Measurements from ENCODE around the gene CHID1.

The CHID1 gene

GRCh38 chr11:871472-871871 lies 39.1 kb downstream of the CHID1 start:
- TF ChIP-seq CTCF (conservative IDR thresholded peaks at IDR 0.05; ENCODE audit: low read length) (no peak), EZH2phosphoT487 (IDR thresholded peaks at IDR 0.05; ENCODE audit: borderline replicate concordance) (no peak)
- no peak overlapping the region for H3K4me2 ChIP-seq (ENCODE audit: low read depth, low read length, poor library complexity, severe bottlenecking)
- H3K79me2 ChIP-seq (ENCODE audit: insufficient read depth, low read length), result no peaks in the 10 kb centered on the region
- no peak overlapping the region for H3K9ac ChIP-seq (ENCODE audit: low read depth, low read length, poor library complexity, severe bottlenecking)
- no peaks in the 10 kb centered on the region for H3K4me1 ChIP-seq (ENCODE audit: insufficient read depth, low read length, poor library complexity, severe bottlenecking)
- H3K36me3 ChIP-seq (ENCODE audit: insufficient read depth, low read length), result no peaks in the 10 kb centered on the region
- no peaks in the 10 kb centered on the region for H3K9me3 ChIP-seq (ENCODE audit: insufficient read depth, low read depth, low read length)
- H3K4me3 ChIP-seq (ENCODE audit: low read length, poor library complexity, severe bottlenecking), result no peak overlapping the region
- no peaks in the 10 kb centered on the region for H4K20me1 ChIP-seq (ENCODE audit: insufficient read depth, low read length, poor library complexity, severe bottlenecking)
- no peaks in the 10 kb centered on the region for H3K27me3 ChIP-seq (ENCODE audit: insufficient read depth, low read length, poor library complexity, severe bottlenecking)
- no peak overlapping the region for H2AFZ ChIP-seq (ENCODE audit: low read length)
- H3K9me2 ChIP-seq (replicated peaks; ENCODE audit: low read depth, low read length), result no peaks in the 10 kb centered on the region
- no peaks in the 10 kb centered on the region for H3F3A ChIP-seq (ENCODE audit: low read depth)

- no peak overlapping the region for H3K4me2 ChIP-seq (ENCODE audit: low read depth, low read length, poor library complexity, severe bottlenecking)
- no peaks in the 10 kb centered on the region for H4K20me1 ChIP-seq (ENCODE audit: insufficient read depth, low read length, poor library complexity, severe bottlenecking)
- no peak overlapping the region for H3K4me3 ChIP-seq (ENCODE audit: low read length, poor library complexity, severe bottlenecking)
- H2AFZ ChIP-seq (ENCODE audit: low read length), result no peak overlapping the region
- H3K79me2 ChIP-seq (ENCODE audit: insufficient read depth, low read length), result no peaks in the 10 kb centered on the region
- TF ChIP-seq EZH2phosphoT487 (IDR thresholded peaks at IDR 0.05; ENCODE audit: borderline replicate concordance) (no peak), CTCF (conservative IDR thresholded peaks at IDR 0.05; ENCODE audit: low read length) (no peak)
- no peaks in the 10 kb centered on the region for H3K9me3 ChIP-seq (ENCODE audit: insufficient read depth, low read depth, low read length)
- no peaks in the 10 kb centered on the region for H3K4me1 ChIP-seq (ENCODE audit: insufficient read depth, low read length, poor library complexity, severe bottlenecking)
- H3F3A ChIP-seq (ENCODE audit: low read depth), result no peaks in the 10 kb centered on the region
- no peak overlapping the region for H3K9ac ChIP-seq (ENCODE audit: low read depth, low read length, poor library complexity, severe bottlenecking)
- no peaks in the 10 kb centered on the region for H3K27me3 ChIP-seq (ENCODE audit: insufficient read depth, low read length, poor library complexity, severe bottlenecking)
- no peaks in the 10 kb centered on the region for H3K36me3 ChIP-seq (ENCODE audit: insufficient read depth, low read length)
- no peaks in the 10 kb centered on the region for H3K9me2 ChIP-seq (replicated peaks; ENCODE audit: low read depth, low read length)
Observed at GRCh38 chr11:870418-870817, 40.2 kb downstream of the CHID1 start.

- H4K20me1 ChIP-seq (ENCODE audit: insufficient read depth, low read length, poor library complexity, severe bottlenecking), result no peaks in the 10 kb centered on the region
- H3K36me3 ChIP-seq (ENCODE audit: insufficient read depth, low read length), result no peaks in the 10 kb centered on the region
- no peak overlapping the region for H3K4me3 ChIP-seq (ENCODE audit: low read length, poor library complexity, severe bottlenecking)
- no peak overlapping the region for H3K4me2 ChIP-seq (ENCODE audit: low read depth, low read length, poor library complexity, severe bottlenecking)
- H3K4me1 ChIP-seq (ENCODE audit: insufficient read depth, low read length, poor library complexity, severe bottlenecking), result no peaks in the 10 kb centered on the region
- no peak overlapping the region for H2AFZ ChIP-seq (ENCODE audit: low read length)
- no peak; the same call in 1 of the 2 replicates for TF ChIP-seq CTCF (conservative IDR thresholded peaks at IDR 0.05; ENCODE audit: low read length)
- TF ChIP-seq EZH2phosphoT487 (IDR thresholded peaks at IDR 0.05; ENCODE audit: borderline replicate concordance), result no peak
- no peaks in the 10 kb centered on the region for H3K79me2 ChIP-seq (ENCODE audit: insufficient read depth, low read length)
- no peaks in the 10 kb centered on the region for H3K9me2 ChIP-seq (replicated peaks; ENCODE audit: low read depth, low read length)
- no peaks in the 10 kb centered on the region for H3K27me3 ChIP-seq (ENCODE audit: insufficient read depth, low read length, poor library complexity, severe bottlenecking)
- H3K9ac ChIP-seq (ENCODE audit: low read depth, low read length, poor library complexity, severe bottlenecking), result no peak overlapping the region
- H3F3A ChIP-seq (ENCODE audit: low read depth), result no peaks in the 10 kb centered on the region
- no peaks in the 10 kb centered on the region for H3K9me3 ChIP-seq (ENCODE audit: insufficient read depth, low read depth, low read length)
Observed at GRCh38 chr11:870127-870413, 40.5 kb downstream of the CHID1 start.
